T-helper 1 cell treated with Interleukin-12 subunit alpha and Interleukin-12 subunit beta and Interleukin-4 antibody, amounts not matched to agents 30 ng/mL and 1 ng/mL, for 36 hours (primary cell): ENCODE results near the gene CAPSL. TPM values are rescaled to one million over a fixed set of nuclear protein-coding genes. Genes with fewer than 3 reads are reported as not detected.

ENCODE experiments used
- total RNA-seq: library from RNA; stranded (reverse); gene quantifications from 2 replicates; pipeline ENCODE4 v1.2.3, GENCODE V29; 2022

Gene CAPSL
- total RNA-seq, 1 donor from 2014 or later: not detected

Other genes with a start within 250 kb of the CAPSL start
- 332 and 345 TPM in 2 replicates for gene IL7R, start 81.7 kb downstream of the CAPSL start, total RNA-seq
- not detected in 2 replicates for gene UGT3A1, start 52.8 kb upstream of the CAPSL start, total RNA-seq
- 0.15 and 0.25 TPM in 2 replicates for gene UGT3A2, start 128.3 kb upstream of the CAPSL start, total RNA-seq
- 10.3 and 13.4 TPM in 2 replicates for gene LMBRD2, start 213.3 kb upstream of the CAPSL start, total RNA-seq
- 34.4 and 35.2 TPM in 2 replicates for gene SKP2, start 213.5 kb upstream of the CAPSL start, total RNA-seq